BE2C (cell line): Measurements from ENCODE around the gene DRD1.

Source experiments
- DNase-seq: peaks from one replicate; pipeline ENCODE4 v3.0.0-alpha.2; 2020
- H3K27me3 ChIP-seq: fragments of 250-450 bp; sonication (Bioruptor Pico); 2 replicates; pipeline ENCODE4 v1.5.1; 2020; ENCODE audit warnings: mild to moderate bottlenecking
- H3K36me3 ChIP-seq: fragments of 250-450 bp; sonication (Bioruptor Pico); 2 replicates; pipeline ENCODE4 v1.5.1; 2020; ENCODE audit warnings: mild to moderate bottlenecking
- H3K4me1 ChIP-seq: fragments of 250-450 bp; sonication (Bioruptor Pico); 2 replicates; pipeline ENCODE4 v1.5.1; 2020
- H3K4me3 ChIP-seq: 2 replicates; pipeline ENCODE4 v1.5.1; 2011; ENCODE audit warnings: low read depth, low read length
- H3K9me3 ChIP-seq: fragments of 250-450 bp; sonication (Bioruptor Pico); 2 replicates; pipeline ENCODE4 v1.5.1; 2020
- CTCF ChIP-seq: IDR thresholded peaks from 2 replicates; pipeline ENCODE4 v1.5.1; 2012; ENCODE audit warnings: mild to moderate bottlenecking, low read depth, low read length

DRD1 gene

GRCh38 chr5:175465282-175465681 is 21.3 kb upstream of the DRD1 start:
- no peak for DNase-seq
- peaks cover 25% of the 10 kb centered on the region for H3K27me3 ChIP-seq
- no peaks in the 10 kb centered on the region for H3K9me3 ChIP-seq
- no peak overlapping the region for H3K4me3 ChIP-seq
- no peaks in the 10 kb centered on the region for H3K4me1 ChIP-seq
- H3K36me3 ChIP-seq: no peaks in the 10 kb centered on the region
- no peak for TF ChIP-seq CTCF

- Histone ChIP-seq H3K4me1 (no peaks in the 10 kb centered on the region), H3K36me3 (no peaks in the 10 kb centered on the region), H3K27me3 (peaks cover 25% of the 10 kb centered on the region), H3K4me3 (no peak overlapping the region), H3K9me3 (no peaks in the 10 kb centered on the region)
- no peak for TF ChIP-seq CTCF
- DNase-seq: no peak
Measured at GRCh38 chr5:175464942-175465233, 20.9 kb upstream of the DRD1 start.

- no peaks in the 10 kb centered on the region for H3K4me1 ChIP-seq
- no peaks in the 10 kb centered on the region for H3K9me3 ChIP-seq
- no peaks in the 10 kb centered on the region for H3K36me3 ChIP-seq
- peak; percentile 60 for DNase-seq
- peak; percentile 87 for TF ChIP-seq CTCF
- peaks cover 25% of the 10 kb centered on the region for H3K27me3 ChIP-seq
- no peak overlapping the region for H3K4me3 ChIP-seq
Measured at GRCh38 chr5:175464074-175464941, 20.3 kb upstream of the DRD1 start.

GRCh38 chr5:175463641-175464040 is 19.7 kb upstream of the DRD1 start:
- H3K4me1 ChIP-seq: no peaks in the 10 kb centered on the region
- H3K9me3 ChIP-seq: no peaks in the 10 kb centered on the region
- H3K27me3 ChIP-seq: peaks cover 21% of the 10 kb centered on the region
- DNase-seq: no peak
- no peaks in the 10 kb centered on the region for H3K36me3 ChIP-seq
- no peak for TF ChIP-seq CTCF
- H3K4me3 ChIP-seq: no peak overlapping the region

- Histone ChIP-seq H3K36me3 (no peaks in the 10 kb centered on the region), H3K9me3 (no peaks in the 10 kb centered on the region), H3K27me3 (peaks cover 17% of the 10 kb centered on the region), H3K4me1 (no peaks in the 10 kb centered on the region), H3K4me3 (no peak overlapping the region)
- TF ChIP-seq CTCF: no peak
- DNase-seq: no peak
Measured at GRCh38 chr5:175461370-175461769, 17.4 kb upstream of the DRD1 start.

- TF ChIP-seq CTCF: no peak
- DNase-seq: no peak
- no peaks in the 10 kb centered on the region for H3K9me3 ChIP-seq
- no peak overlapping the region for H3K4me3 ChIP-seq
- H3K4me1 ChIP-seq: no peaks in the 10 kb centered on the region
- no peaks in the 10 kb centered on the region for H3K36me3 ChIP-seq
- peaks cover 14% of the 10 kb centered on the region for H3K27me3 ChIP-seq
Measured at GRCh38 chr5:175460552-175460951, 16.6 kb upstream of the DRD1 start.
